Measurements from ENCODE around the gene NAA11. TPM values are rescaled to one million over a fixed set of nuclear protein-coding genes. Genes with fewer than 3 reads are reported as not detected.

NAA11 gene
- total RNA-seq, result 0.06 TPM in 1 of 2 replicates, not detected in the other

DNA sequence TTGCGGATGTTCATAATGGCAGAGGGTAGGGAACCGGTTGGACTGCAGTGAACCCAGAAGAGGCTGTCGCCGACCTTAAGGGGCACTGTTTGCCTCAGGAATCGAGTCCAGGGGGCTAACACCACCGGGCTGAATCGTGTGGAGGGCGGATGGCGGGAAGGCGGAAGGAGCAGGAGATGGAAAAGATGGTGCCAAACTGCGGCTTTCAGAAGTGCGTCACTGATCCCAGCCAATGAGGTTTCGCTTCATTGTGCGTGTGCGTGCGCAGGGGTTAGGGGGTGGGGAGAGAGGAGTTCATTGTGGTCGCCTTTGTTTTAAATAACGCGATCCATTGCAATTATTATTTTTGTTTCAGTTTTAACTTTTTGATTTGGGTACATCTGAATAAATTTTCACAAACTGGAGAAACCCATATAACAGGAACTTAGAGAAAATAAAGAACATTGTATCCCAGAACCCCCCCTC, at the start of gene NAA11:
TSS of gene NAA11 (minus strand) at position 198 of the 465 bp plus-strand sequence. CDS start at position 14, 184 bp downstream.

Other genes with a start within 250 kb of the NAA11 start
- not detected in 2 replicates for gene GK2, start 82.2 kb upstream of the NAA11 start, total RNA-seq